Thyroid gland (tissue), 4 donors: Measurements from ENCODE around the gene GOLGA3.

Experiments
- POLR2A ChIP-seq, 2 donors: fragments of 450-650 bp; IDR thresholded peaks; one replicate each; pipeline ENCODE4 v1.6.1; 2017; ENCODE audit warnings: antibody characterized with exemption in 2 of 2, mild to moderate bottlenecking in 2 of 2, moderate library complexity in 1 of 2
- TF ChIP-seq, protein P1 (sequence below), 6 experiments: fragments of 200-600 bp in 3 of 6; fragments of 450-650 bp in 3 of 6; sonication (generic) in 3 of 6; IDR thresholded peaks; one replicate each; pipeline ENCODE4 v1.5.1; 2016 to 2019; ENCODE audit warnings: antibody characterized with exemption in 6 of 6, mild to moderate bottlenecking in 2 of 6, inconsistent platforms in 1 of 6, moderate library complexity in 1 of 6

GRCh38 chr12:132779781-132780353, 48.8 kb downstream of the GOLGA3 start:
- TF ChIP-seq, protein P1, sequence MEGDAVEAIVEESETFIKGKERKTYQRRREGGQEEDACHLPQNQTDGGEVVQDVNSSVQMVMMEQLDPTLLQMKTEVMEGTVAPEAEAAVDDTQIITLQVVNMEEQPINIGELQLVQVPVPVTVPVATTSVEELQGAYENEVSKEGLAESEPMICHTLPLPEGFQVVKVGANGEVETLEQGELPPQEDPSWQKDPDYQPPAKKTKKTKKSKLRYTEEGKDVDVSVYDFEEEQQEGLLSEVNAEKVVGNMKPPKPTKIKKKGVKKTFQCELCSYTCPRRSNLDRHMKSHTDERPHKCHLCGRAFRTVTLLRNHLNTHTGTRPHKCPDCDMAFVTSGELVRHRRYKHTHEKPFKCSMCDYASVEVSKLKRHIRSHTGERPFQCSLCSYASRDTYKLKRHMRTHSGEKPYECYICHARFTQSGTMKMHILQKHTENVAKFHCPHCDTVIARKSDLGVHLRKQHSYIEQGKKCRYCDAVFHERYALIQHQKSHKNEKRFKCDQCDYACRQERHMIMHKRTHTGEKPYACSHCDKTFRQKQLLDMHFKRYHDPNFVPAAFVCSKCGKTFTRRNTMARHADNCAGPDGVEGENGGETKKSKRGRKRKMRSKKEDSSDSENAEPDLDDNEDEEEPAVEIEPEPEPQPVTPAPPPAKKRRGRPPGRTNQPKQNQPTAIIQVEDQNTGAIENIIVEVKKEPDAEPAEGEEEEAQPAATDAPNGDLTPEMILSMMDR (IDR thresholded peaks at IDR 0.05) = no peak
- no peak for TF ChIP-seq POLR2A (IDR thresholded peaks at IDR 0.05)
